Stomach (tissue), 9 donors: ENCODE results near the gene SYF2. TPM values are rescaled to one million over a fixed set of nuclear protein-coding genes. Genes with fewer than 3 reads are reported as not detected.

Source experiments
- DNase-seq, 2 donors: peaks; one replicate each; pipeline versions ENCODE4 v3.0.0 to v3.0.0-alpha.2; 2013 to 2019
- H3K27ac ChIP-seq, 5 donors: fragments of 200-600 bp in 4 of 5; sonication (generic) in 4 of 5; one replicate each; pipeline ENCODE4 v1.5.1; 2013 to 2019; ENCODE audit warnings: mild to moderate bottlenecking in 1 of 5, moderate library complexity in 1 of 5
- H3K27me3 ChIP-seq, 3 donors: fragments of 200-600 bp; sonication (generic); one replicate each; pipeline ENCODE4 v1.5.1; 2017 to 2019; ENCODE audit warnings: mixed run types in 1 of 3
- H3K36me3 ChIP-seq, 4 donors: fragments of 200-600 bp; sonication (generic); 1 replicate in 3 of 4; 2 replicates in 1 of 4; pipeline ENCODE4 v1.5.1; 2016 to 2019
- H3K4me1 ChIP-seq, 4 donors: fragments of 200-600 bp; sonication (generic); one replicate each; pipeline ENCODE4 v1.5.1; 2016 to 2019
- H3K4me3 ChIP-seq, 4 donors: fragments of 200-600 bp; sonication (generic) in 3 of 4; one replicate each; pipeline ENCODE4 v1.5.1; 2016 to 2019; ENCODE audit warnings: mild to moderate bottlenecking in 1 of 4
- H3K9me3 ChIP-seq, 4 donors: fragments of 200-600 bp; sonication (generic); one replicate each; pipeline ENCODE4 v1.5.1; 2016 to 2019
- CTCF ChIP-seq, 7 experiments: fragments of 450-650 bp in 4 of 7; fragments of 200-600 bp in 3 of 7; sonication (generic) in 3 of 7; IDR thresholded peaks; one replicate each; pipeline ENCODE4 v1.5.1; 2016 to 2019; ENCODE audit warnings: antibody characterized with exemption in 7 of 7, control low read depth in 2 of 7, mild to moderate bottlenecking in 1 of 7
- EP300 ChIP-seq: sonication (generic); formaldehyde crosslinking; IDR thresholded peaks from one replicate; pipeline ENCODE4 v1.6.1; 2017; ENCODE audit warnings: antibody characterized with exemption
- POLR2A ChIP-seq, 4 donors: fragments of 450-650 bp; IDR thresholded peaks; one replicate each; pipeline ENCODE4 v1.6.1; 2016; ENCODE audit warnings: antibody characterized with exemption in 4 of 4, control low read depth in 2 of 4, mild to moderate bottlenecking in 1 of 4, moderate library complexity in 1 of 4
- POLR2AphosphoS5 ChIP-seq, 3 donors: sonication (generic); formaldehyde crosslinking; IDR thresholded peaks; one replicate each; pipeline ENCODE4 v1.6.1; 2016; ENCODE audit warnings: antibody characterized with exemption in 3 of 3
- WGBS, 5 donors: extraction: QIAGEN DNeasy Blood & Tissue Kit in 3 of 5; methylation state at CpG; one replicate each; pipeline versions ENCODE4 v1.1.5 to v1.1.7; 2013 to 2018; 5-methylcytosine and 5-hydroxymethylcytosine counted together
- intact Hi-C: fragments of 100-400 bp; cut with DNase I; formaldehyde crosslinking; loops from one replicate; pipeline ENCODE4 v1.15.1; 2023; ENCODE audit warnings: low total_unique reads
- polyA plus RNA-seq, 3 donors: library from polyadenylated mRNA; stranded (reverse); fragments of 200-250 nt; gene quantifications; one replicate each; pipeline ENCODE4 v1.2.3, GENCODE V29; 2013
- total RNA-seq, 5 donors: library from RNA; depleted of rRNA; stranded (reverse); fragments of >200 nt; gene quantifications; one replicate each; pipeline versions ENCODE4 v1.1.0 to v1.2.3, GENCODE V29; 2014 to 2016
- donor health status: healthy with polysubstance abuse.
- donor health status: Bipolar disorder and iron deficiency.
- donor health status: healthy.

Gene SYF2
- total and polyA plus RNA-seq, 8 donors = 17.9 to 146 (median 54.9) TPM

GRCh38 chr1:25195835-25196234 lies 36.5 kb downstream of the SYF2 start:
- no peak overlapping the region for H3K27ac ChIP-seq

GRCh38 chr1:25194572-25195020 lies 37.7 kb downstream of the SYF2 start:
- 65 to 86% (median 80%) methylated on average over 17 of the region's 17 CpGs for WGBS, 5 donors
- Histone ChIP-seq H3K9me3 (no peaks in the 10 kb centered on the region), H3K36me3 (no peaks in the 10 kb centered on the region), H3K27ac (no peak overlapping the region), H3K27me3 (peaks cover 0 to 7% (median 0%) of the 10 kb centered on the region in 3 donors), H3K4me1 (peaks cover 10 to 18% (median 12%) of the 10 kb centered on the region in 4 donors), H3K4me3 (no peak overlapping the region)
- peak in 1 of 2 donors; percentile 38 for DNase-seq
- intact Hi-C loops = no loop called here
- TF ChIP-seq EP300 = no peak

More at GRCh38 chr1:25195835-25196234, 36.5 kb downstream of the SYF2 start:
- 47 to 81% (median 73%) methylated on average over 6 of the region's 6 CpGs for WGBS, 5 donors
- Histone ChIP-seq H3K4me1 (peaks cover 10 to 18% (median 12%) of the 10 kb centered on the region in 4 donors), H3K4me3 (no peak overlapping the region), H3K27me3 (peaks cover 0 to 7% (median 0%) of the 10 kb centered on the region in 3 donors), H3K9me3 (no peaks in the 10 kb centered on the region), H3K36me3 (no peaks in the 10 kb centered on the region)
- no peak for TF ChIP-seq POLR2A (IDR thresholded peaks at IDR 0.05)
- no peak for TF ChIP-seq EP300
- no peak for TF ChIP-seq CTCF (IDR thresholded peaks at IDR 0.05)
- no peak for TF ChIP-seq POLR2AphosphoS5 (IDR thresholded peaks at IDR 0.05)
- intact Hi-C loops = no loop called here
- no peak for DNase-seq

GRCh38 chr1:25194054-25194453 lies 38.2 kb downstream of the SYF2 start:
- no peaks in the 10 kb centered on the region for H3K9me3 ChIP-seq
- H3K4me3 ChIP-seq = no peak overlapping the region
- TF ChIP-seq EP300 (no peak), POLR2AphosphoS5 (IDR thresholded peaks at IDR 0.05) (no peak), POLR2A (IDR thresholded peaks at IDR 0.05) (no peak), CTCF (IDR thresholded peaks at IDR 0.05) (no peak)
- H3K27ac ChIP-seq = no peak overlapping the region
- no peaks in the 10 kb centered on the region for H3K36me3 ChIP-seq
- peaks cover 0 to 7% (median 0%) of the 10 kb centered on the region in 3 donors for H3K27me3 ChIP-seq
- 71 to 85% (median 81%) methylated on average over 8 of the region's 8 CpGs for WGBS, 5 donors
- no peak for DNase-seq
- peaks cover 10 to 16% (median 12%) of the 10 kb centered on the region in 4 donors for H3K4me1 ChIP-seq
- intact Hi-C loops = no loop called here

GRCh38 chr1:25193229-25193628 lies 39.1 kb downstream of the SYF2 start:
- Histone ChIP-seq H3K4me3 (no peak overlapping the region), H3K27ac (no peak overlapping the region), H3K4me1 (peaks cover 5 to 8% (median 7%) of the 10 kb centered on the region in 4 donors), H3K27me3 (peaks cover 0 to 7% (median 0%) of the 10 kb centered on the region in 3 donors), H3K9me3 (no peaks in the 10 kb centered on the region), H3K36me3 (no peaks in the 10 kb centered on the region)
- intact Hi-C loops = no loop called here
- TF ChIP-seq EP300 = no peak
- no peak for TF ChIP-seq CTCF (IDR thresholded peaks at IDR 0.05)
- TF ChIP-seq POLR2A (IDR thresholded peaks at IDR 0.05) = no peak
- TF ChIP-seq POLR2AphosphoS5 (IDR thresholded peaks at IDR 0.05) = no peak
- 61 to 69% (median 65%) methylated on average over 9 of the region's 9 CpGs for WGBS, 5 donors
- DNase-seq = no peak

GRCh38 chr1:25192154-25192553 lies 40.1 kb downstream of the SYF2 start:
- Histone ChIP-seq H3K9me3 (no peaks in the 10 kb centered on the region), H3K36me3 (no peaks in the 10 kb centered on the region), H3K4me1 (no peaks in the 10 kb centered on the region), H3K27ac (no peak overlapping the region), H3K4me3 (no peak overlapping the region), H3K27me3 (peaks cover 0 to 7% (median 0%) of the 10 kb centered on the region in 3 donors)
- 88 to 96% (median 90%) methylated on average over 5 of the region's 5 CpGs for WGBS, 5 donors
- TF ChIP-seq CTCF (IDR thresholded peaks at IDR 0.05) (no peak), EP300 (no peak), POLR2AphosphoS5 (IDR thresholded peaks at IDR 0.05) (no peak), POLR2A (IDR thresholded peaks at IDR 0.05) (no peak)
- DNase-seq = no peak
- intact Hi-C loops = no loop called here
